GM12878 (cell line): ENCODE results near the gene PAPSS2.

Source experiments
- CTCF ChIP-seq, 3 experiments: IDR thresholded peaks in 2 of 3; conservative IDR thresholded peaks in 1 of 3; 2 replicates each; pipeline ENCODE4 v1.5.1; 2011; ENCODE audit warnings: low read depth in 3 of 3, low read length in 3 of 3, mild to moderate bottlenecking in 3 of 3, control low read depth in 2 of 3, moderate library complexity in 2 of 3, inconsistent platforms in 1 of 3, mixed read lengths in 1 of 3; ENCODE audit not compliant: control insufficient read depth in 2 of 3, insufficient read depth in 1 of 3; ENCODE audit errors: extremely low read depth in 1 of 3
- JUNB ChIP-seq: IDR thresholded peaks from 2 replicates; pipeline ENCODE4 v1.6.1; 2016; ENCODE audit warnings: antibody characterized with exemption, mild to moderate bottlenecking
- SMAD5 ChIP-seq: IDR thresholded peaks from 2 replicates; pipeline ENCODE4 v1.6.1; 2016; ENCODE audit warnings: antibody characterized with exemption, low read depth
- YY1 ChIP-seq: IDR thresholded peaks from 2 replicates; pipeline ENCODE4 v1.6.1; 2011; ENCODE audit warnings: low read depth, mild to moderate bottlenecking, low read length

GRCh38 chr10:87733081-87733480, 73.4 kb downstream of the PAPSS2 start:
- TF ChIP-seq CTCF (IDR thresholded peaks at IDR 0.05 in 2 of 3, conservative IDR thresholded peaks at IDR 0.05 in 1 of 3; ENCODE audit: control insufficient read depth in 2 of 3, extremely low read depth in 1 of 3, insufficient read depth in 1 of 3, low read depth in 3 of 3, low read length in 3 of 3) (no peak), JUNB (no peak), YY1 (no peak), SMAD5 (no peak)
